EH (cell line): ENCODE data around the gene GNB1.

ENCODE experiments used
- DNase-seq: peaks from one replicate; pipeline ENCODE4 v3.0.0-alpha.2; 2015; ENCODE audit warnings: low read depth

GNB1 gene

GRCh38 chr1:1922956-1923833 is 32.3 kb upstream of the GNB1 start:
- DNase-seq = no peak

GRCh38 chr1:1922702-1922955 is 31.7 kb upstream of the GNB1 start:
- no peak for DNase-seq

- DNase-seq = no peak
Observed at GRCh38 chr1:1921901-1922701, 31.2 kb upstream of the GNB1 start.

- DNase-seq = no peak
Observed at GRCh38 chr1:1921459-1921862, 30.6 kb upstream of the GNB1 start.

GRCh38 chr1:1920608-1921458 is 29.9 kb upstream of the GNB1 start:
- no peak for DNase-seq

- DNase-seq = no peak
Observed at GRCh38 chr1:1920057-1920607, 29.2 kb upstream of the GNB1 start.

GRCh38 chr1:1919304-1920056 is 28.6 kb upstream of the GNB1 start:
- peak; percentile 96 for DNase-seq

- DNase-seq = no peak
Observed at GRCh38 chr1:1918901-1919303, 28.0 kb upstream of the GNB1 start, which contains the start of gene TMEM52. TSS of gene TMEM52 (minus strand) at chr1:1919279. CDS start at chr1:1919265, 14 bp downstream.

GRCh38 chr1:1917995-1918900 is 27.4 kb upstream of the GNB1 start:
- no peak for DNase-seq

GRCh38 chr1:1917304-1917976 is 26.6 kb upstream of the GNB1 start:
- DNase-seq = no peak

GRCh38 chr1:1916851-1917251 is 26.0 kb upstream of the GNB1 start:
- DNase-seq = no peak

GRCh38 chr1:1915911-1916840 is 25.3 kb upstream of the GNB1 start:
- no peak for DNase-seq

GRCh38 chr1:1914971-1915692 is 24.2 kb upstream of the GNB1 start, which contains the start of gene CALML6:
TSS of gene CALML6 (plus strand) at chr1:1915260. CDS start at chr1:1915281, 21 bp downstream.
- DNase-seq = no peak

- DNase-seq = no peak
Observed at GRCh38 chr1:1914101-1914970, 23.4 kb upstream of the GNB1 start.

- DNase-seq = no peak
Observed at GRCh38 chr1:1911350-1912041, 20.6 kb upstream of the GNB1 start.

GRCh38 chr1:1910651-1911331 is 19.9 kb upstream of the GNB1 start:
- DNase-seq = no peak
